ENCODE measurements around the gene CNTN4.

GRCh38 chr3:2783261-2783660, 684.6 kb downstream of the CNTN4 start:
- no peak for TF ChIP-seq POLR2A (IDR thresholded peaks at IDR 0.05)
- TF ChIP-seq CTCF (IDR thresholded peaks at IDR 0.05) = no peak
- no peak for TF ChIP-seq EP300 (IDR thresholded peaks at IDR 0.05)
- TF ChIP-seq POLR2AphosphoS5 (IDR thresholded peaks at IDR 0.05) = no peak

Measured in gastroesophageal sphincter (tissue), 3 donors.